IMR-90 (cell line): Measurements from ENCODE around the gene PTPRK. TPM values are rescaled to one million over a fixed set of nuclear protein-coding genes. Genes with fewer than 3 reads are reported as not detected.

Experiments used
- ATAC-seq: fragments of 200-7000 bp; cut with Tn5 transposase; 2 replicates; pipeline ENCODE4 v1.9.1; 2020; ENCODE audit warnings: low read depth, mild to moderate bottlenecking, moderate library complexity
- BruUV-seq: library from RNA; stranded (reverse); fragments of 400-500 nt; replicated peaks from 2 replicates; lab custom pipeline; 2021; lab: Mats Ljungman, UMichigan
- CTCF ChIA-PET: fragments of 300-600 bp; formaldehyde crosslinking; extraction: SDS; loops from one replicate; lab custom pipeline; 2021; ENCODE audit warnings: antibody characterized with exemption; lab: Yijun Ruan, JAX
- POLR2A ChIA-PET: fragments of 300-600 bp; sonication (Branson Sonifier 250); formaldehyde crosslinking; loops from one replicate; lab custom pipeline; 2022; ENCODE audit warnings: antibody characterized with exemption; ENCODE audit not compliant: unreplicated experiment; lab: Charles Lee
- DNase-seq: peaks from one replicate; pipeline ENCODE4 v3.0.0; 2013
- H2AFZ ChIP-seq: replicated peaks from 2 replicates; pipeline ENCODE3; 2013; ENCODE audit warnings: low read length, mild to moderate bottlenecking; ENCODE audit not compliant: poor library complexity
- H2AK5ac ChIP-seq: 2 replicates; pipeline ENCODE4 v1.6.1; 2013; ENCODE audit warnings: low read depth, low read length, inconsistent platforms
- H2AK9ac ChIP-seq: replicated peaks from 2 replicates; pipeline ENCODE3; 2013; ENCODE audit warnings: mild to moderate bottlenecking, low read depth, low read length, moderate library complexity; ENCODE audit not compliant: poor library complexity
- H2BK120ac ChIP-seq: 2 replicates; pipeline ENCODE4 v1.6.1; 2013; ENCODE audit warnings: low read depth, low read length, inconsistent platforms
- H2BK15ac ChIP-seq: 3 replicates; pipeline ENCODE4 v1.6.1; 2013; ENCODE audit warnings: low read depth, low read length, inconsistent platforms
- H2BK20ac ChIP-seq: 2 replicates; pipeline ENCODE4 v1.6.1; 2013; ENCODE audit warnings: low read depth, mild to moderate bottlenecking, inconsistent platforms, low read length, moderate library complexity
- H2BK5ac ChIP-seq: 2 replicates; pipeline ENCODE4 v1.6.1; 2013; ENCODE audit warnings: mild to moderate bottlenecking, low read depth, low read length, inconsistent platforms; ENCODE audit not compliant: poor library complexity, severe bottlenecking
- H3K14ac ChIP-seq: replicated peaks from 2 replicates; pipeline ENCODE4 v1.6.1; 2013; ENCODE audit warnings: low read depth, low read length, inconsistent platforms
- H3K18ac ChIP-seq: 2 replicates; pipeline ENCODE4 v1.6.1; 2013; ENCODE audit warnings: low read depth, low read length, control low read depth
- H3K23ac ChIP-seq: 2 replicates; pipeline ENCODE4 v1.6.1; 2013; ENCODE audit warnings: low read depth, low read length, inconsistent platforms
- H3K27ac ChIP-seq: 2 replicates; pipeline ENCODE4 v1.5.1; 2013; ENCODE audit warnings: mild to moderate bottlenecking, control low read depth, low read length; ENCODE audit not compliant: insufficient read depth
- H3K27me3 ChIP-seq: 2 replicates; pipeline ENCODE4 v1.6.1; 2013; ENCODE audit warnings: low read length; ENCODE audit not compliant: control insufficient read depth, insufficient read depth
- H3K36me3 ChIP-seq: 2 replicates; pipeline ENCODE4 v1.6.1; 2013; ENCODE audit warnings: low read length, mixed read lengths; ENCODE audit not compliant: control insufficient read depth, insufficient read depth
- H3K4ac ChIP-seq: 2 replicates; pipeline ENCODE4 v1.6.1; 2013; ENCODE audit warnings: low read depth, low read length, inconsistent platforms
- H3K4me1 ChIP-seq: 2 replicates; pipeline ENCODE4 v1.6.1; 2013; ENCODE audit warnings: low read length, mixed read lengths; ENCODE audit not compliant: control insufficient read depth, insufficient read depth
- H3K4me2 ChIP-seq: 2 replicates; pipeline ENCODE4 v1.6.1; 2013; ENCODE audit warnings: low read depth, mild to moderate bottlenecking, control low read depth, low read length, moderate library complexity
- H3K4me3 ChIP-seq: 2 replicates; pipeline ENCODE4 v1.5.1; 2013; ENCODE audit warnings: low read depth, mild to moderate bottlenecking, control low read depth, low read length, moderate library complexity; ENCODE audit not compliant: insufficient read depth
- H3K56ac ChIP-seq: 2 replicates; pipeline ENCODE4 v1.6.1; 2013; ENCODE audit warnings: low read length, inconsistent platforms; ENCODE audit not compliant: insufficient read depth; ENCODE audit errors: extremely low read depth
- H3K79me1 ChIP-seq, 2 experiments: 2 replicates each; pipeline ENCODE4 v1.6.1; 2013; ENCODE audit warnings: low read length in 2 of 2, inconsistent platforms in 1 of 2, low read depth in 1 of 2
- H3K9ac ChIP-seq: 2 replicates; pipeline ENCODE4 v1.6.1; 2013; ENCODE audit warnings: low read depth, low read length, control low read depth
- H3K9me1 ChIP-seq: 2 replicates; pipeline ENCODE4 v1.6.1; 2013; ENCODE audit warnings: low read length, inconsistent platforms; ENCODE audit not compliant: insufficient read depth
- H3K9me3 ChIP-seq: 2 replicates; pipeline ENCODE4 v1.6.1; 2013; ENCODE audit warnings: low read length; ENCODE audit not compliant: control insufficient read depth, insufficient read depth
- H4K20me1 ChIP-seq: 2 replicates; pipeline ENCODE4 v1.6.1; 2013; ENCODE audit warnings: low read length, inconsistent platforms; ENCODE audit not compliant: insufficient read depth
- H4K5ac ChIP-seq: 2 replicates; pipeline ENCODE4 v1.6.1; 2013; ENCODE audit warnings: mild to moderate bottlenecking, low read depth, low read length, control low read depth
- H4K8ac ChIP-seq, 2 experiments: 2 replicates each; pipeline ENCODE4 v1.6.1; 2013; ENCODE audit warnings: low read depth in 2 of 2, low read length in 2 of 2, control low read depth in 1 of 2, inconsistent platforms in 1 of 2
- H4K91ac ChIP-seq: 2 replicates; pipeline ENCODE4 v1.6.1; 2013; ENCODE audit warnings: low read depth, low read length, inconsistent platforms; ENCODE audit not compliant: insufficient read depth
- BHLHE40 ChIP-seq: fragments of 150-350 bp; IDR thresholded peaks from 2 replicates; pipeline ENCODE4 v1.6.1; 2016; ENCODE audit warnings: mild to moderate bottlenecking, low read depth, low read length
- CEBPB ChIP-seq: IDR thresholded peaks from 2 replicates; pipeline ENCODE4 v1.6.1; 2012; ENCODE audit warnings: low read depth, low read length, improper control_type of control experiment
- CTCF ChIP-seq: conservative IDR thresholded peaks from 2 replicates; pipeline ENCODE4 v1.5.1; 2012; ENCODE audit warnings: mild to moderate bottlenecking, low read depth, low read length, improper control_type of control experiment
- MAFK ChIP-seq: IDR thresholded peaks from 2 replicates; pipeline ENCODE4 v1.6.1; 2012; ENCODE audit warnings: low read depth, low read length, improper control_type of control experiment
- MXI1 ChIP-seq: IDR thresholded peaks from 2 replicates; pipeline ENCODE4 v1.6.1; 2012; ENCODE audit warnings: low read depth, mild to moderate bottlenecking, low read length, moderate library complexity, borderline replicate concordance
- NFE2L2 ChIP-seq: fragments of 150-350 bp; IDR thresholded peaks from 2 replicates; pipeline ENCODE4 v1.6.1; 2016; ENCODE audit warnings: low read depth, mild to moderate bottlenecking, low read length
- POLR2A ChIP-seq: IDR thresholded peaks from 2 replicates; pipeline ENCODE4 v1.6.1; 2012; ENCODE audit warnings: mild to moderate bottlenecking, low read depth, low read length
- RCOR1 ChIP-seq: IDR thresholded peaks from 2 replicates; pipeline ENCODE4 v1.6.1; 2012; ENCODE audit warnings: mild to moderate bottlenecking, low read length, improper control_type of control experiment; ENCODE audit not compliant: insufficient replicate concordance
- RFX5 ChIP-seq: IDR thresholded peaks from 2 replicates; pipeline ENCODE4 v1.8.0; 2012; ENCODE audit warnings: low read depth, mild to moderate bottlenecking, low read length, moderate library complexity
- SMC3 ChIP-seq: fragments of 150-350 bp; IDR thresholded peaks from 2 replicates; pipeline ENCODE4 v1.6.1; 2016; ENCODE audit warnings: low read depth, mild to moderate bottlenecking, antibody characterized with exemption, low read length, moderate library complexity
- USF2 ChIP-seq: fragments of 150-350 bp; IDR thresholded peaks from 2 replicates; pipeline ENCODE4 v1.6.1; 2017; ENCODE audit warnings: mild to moderate bottlenecking, antibody characterized with exemption, low read length, low read depth
- WGBS, 2 experiments: methylation state at CpG; one replicate each; pipeline versions ENCODE4 v1.1.5 to v1.1.7; 2013; ENCODE audit warnings: missing lambda C conversion rate in 2 of 2; ENCODE audit not compliant: insufficient read length in 1 of 2; ENCODE audit errors: extremely low coverage in 2 of 2; 5-methylcytosine and 5-hydroxymethylcytosine counted together
- dilution Hi-C: fragments of 300-500 bp; cut with HindIII; formaldehyde crosslinking; loops from one replicate; pipeline ENCODE4 v1.14.3; 2018; ENCODE audit warnings: low sequenced_read_pairs; ENCODE audit not compliant: unreplicated experiment
- in situ Hi-C: fragments of 300-500 bp; cut with MboI; formaldehyde crosslinking; loops from 3 replicates; pipeline ENCODE4 v1.14.3; 2019; ENCODE audit warnings: low sequenced_read_pairs, inconsistent platforms, mixed read lengths
- intact Hi-C: fragments of 100-400 bp; cut with micrococcal nuclease; formaldehyde crosslinking; loops from 2 replicates; pipeline ENCODE4 v1.10.0; 2022
- polyA plus RNA-seq, 3 experiments: library from polyadenylated mRNA; depleted of rRNA; stranded (reverse); fragments of >200 nt; gene quantifications; 2 replicates each; pipeline ENCODE4 v1.2.3, GENCODE V29; 2012; ENCODE audit warnings: low replicate concordance in 1 of 3
- total RNA-seq: library from RNA; depleted of rRNA; stranded (reverse); fragments of >200 nt; gene quantifications from 2 replicates; pipeline ENCODE4 v1.2.3, GENCODE V29; 2012

The PTPRK gene
- total and polyA plus RNA-seq, 2 of the 4 experiments (the other 2 are of a cell fraction) = 18.0 to 80.8 TPM

- CTCF ChIA-PET = no interaction called here
- DNase-seq = no peak
- in situ Hi-C loops = no loop called here
- POLR2A ChIA-PET = no interaction called here
- no peak for ATAC-seq
- Histone ChIP-seq H3K79me1 (no peaks in the 10 kb centered on the region), H4K5ac (no peak overlapping the region), H4K8ac (no peak overlapping the region), H2AFZ (no peak overlapping the region), H2BK20ac (no peak overlapping the region), H2BK15ac (no peak overlapping the region), H2AK5ac (no peak overlapping the region), H3K27ac (no peak overlapping the region), H3K23ac (no peak overlapping the region), H3K56ac (no peak overlapping the region), H3K4ac (no peak overlapping the region), H2AK9ac (no peak overlapping the region), H4K91ac (no peak overlapping the region), H3K4me1 (no peaks in the 10 kb centered on the region; the same call in 1 of the 2 replicates), H3K9me1 (no peaks in the 10 kb centered on the region), H3K4me3 (no peak overlapping the region), H3K27me3 (no peaks in the 10 kb centered on the region), H3K14ac (no peak overlapping the region), H3K9ac (no peak overlapping the region), H4K20me1 (no peaks in the 10 kb centered on the region), H3K36me3 (no peaks in the 10 kb centered on the region), H2BK120ac (no peak overlapping the region), H3K18ac (no peak overlapping the region), H3K4me2 (no peak overlapping the region), H3K9me3 (peaks cover 5% of the 10 kb centered on the region), H2BK5ac (no peak overlapping the region)
- no TSS peak for BruUV-seq
- no CpG with 5 or more reads among the region's 1 CpG for WGBS, 2 experiments
- dilution Hi-C loops = no loop called here
- intact Hi-C loops = no loop called here
- no peak for TF ChIP-seq MAFK
- no peak for TF ChIP-seq RFX5
- TF ChIP-seq NFE2L2 = no peak
- TF ChIP-seq POLR2A = no peak
- TF ChIP-seq RCOR1 = no peak
- TF ChIP-seq MXI1 = no peak
- TF ChIP-seq USF2 = no peak
- no peak for TF ChIP-seq BHLHE40
- no peak for TF ChIP-seq SMC3
- no peak for TF ChIP-seq CEBPB
- no peak for TF ChIP-seq CTCF
Measured at GRCh38 chr6:127934956-127935355, 585.4 kb downstream of the PTPRK start.
